Neural progenitor cell (in vitro differentiated cells): ENCODE measurements around the gene STC2. TPM values are rescaled to one million over a fixed set of nuclear protein-coding genes. Genes with fewer than 3 reads are reported as not detected.

Experiments
- DNase-seq: peaks from one replicate; pipeline ENCODE4 v3.0.0-alpha.2; 2016; ENCODE audit warnings: low spot score
- H2AFZ ChIP-seq: fragments of 200-600 bp; sonication (generic); replicated peaks from 2 replicates; pipeline ENCODE4 v1.6.1; 2016; ENCODE audit warnings: antibody characterized with exemption
- H3F3A ChIP-seq: fragments of 200-600 bp; sonication (generic); 2 replicates; pipeline ENCODE4 v1.6.1; 2016; ENCODE audit warnings: antibody characterized with exemption, low read depth
- H3K27ac ChIP-seq: fragments of 200-600 bp; sonication (generic); 2 replicates; pipeline ENCODE4 v1.5.1; 2016; ENCODE audit warnings: mild to moderate bottlenecking
- H3K27me3 ChIP-seq: fragments of 200-600 bp; sonication (generic); 2 replicates; pipeline ENCODE4 v1.6.1; 2016; ENCODE audit warnings: mild to moderate bottlenecking, moderate library complexity
- H3K36me3 ChIP-seq: fragments of 200-600 bp; sonication (generic); 2 replicates; pipeline ENCODE4 v1.5.1; 2016
- H3K4me1 ChIP-seq: fragments of 200-600 bp; sonication (generic); 2 replicates; pipeline ENCODE4 v1.6.1; 2016; ENCODE audit warnings: mixed run types
- H3K4me2 ChIP-seq: fragments of 200-600 bp; sonication (generic); 2 replicates; pipeline ENCODE4 v1.6.1; 2016
- H3K4me3 ChIP-seq: fragments of 200-600 bp; sonication (generic); 2 replicates; pipeline ENCODE4 v1.5.1; 2016
- H3K79me2 ChIP-seq: fragments of 200-600 bp; sonication (generic); 2 replicates; pipeline ENCODE4 v1.6.1; 2016; ENCODE audit warnings: low read depth
- H3K9ac ChIP-seq: fragments of 200-600 bp; sonication (generic); 2 replicates; pipeline ENCODE4 v1.6.1; 2016
- H3K9me3 ChIP-seq: fragments of 200-600 bp; sonication (generic); 2 replicates; pipeline ENCODE4 v1.5.1; 2016; ENCODE audit warnings: low read depth
- H4K20me1 ChIP-seq: fragments of 200-600 bp; sonication (generic); 2 replicates; pipeline ENCODE4 v1.6.1; 2016; ENCODE audit warnings: low read depth
- H3K27ac Mint-ChIP-seq: 3 replicates; pipeline ENCODE4 v1.8.0; 2021; ENCODE audit warnings: mixed read lengths
- H3K27me3 Mint-ChIP-seq: 2 replicates; pipeline ENCODE4 v1.8.0; 2022; ENCODE audit warnings: low read depth, mild to moderate bottlenecking, inconsistent platforms, moderate library complexity, mixed read lengths; ENCODE audit not compliant: insufficient read depth
- H3K36me3 Mint-ChIP-seq: 3 replicates; pipeline ENCODE4 v1.8.0; 2021; ENCODE audit warnings: mixed read lengths
- H3K4me1 Mint-ChIP-seq: 3 replicates; pipeline ENCODE4 v1.8.0; 2021; ENCODE audit warnings: mixed read lengths
- H3K4me3 Mint-ChIP-seq: 3 replicates; pipeline ENCODE4 v1.8.0; 2021; ENCODE audit warnings: mild to moderate bottlenecking, moderate library complexity, mixed read lengths
- H3K9me3 Mint-ChIP-seq: 3 replicates; pipeline ENCODE4 v1.8.0; 2020; ENCODE audit warnings: mixed read lengths
- CTCF ChIP-seq: fragments of 200-600 bp; sonication (generic); IDR thresholded peaks from 2 replicates; pipeline ENCODE4 v1.5.1; 2017; ENCODE audit warnings: antibody characterized with exemption, mild to moderate bottlenecking
- EZH2 ChIP-seq: fragments of 200-600 bp; sonication (generic); IDR thresholded peaks from 2 replicates; pipeline ENCODE4 v1.6.1; 2017; ENCODE audit warnings: antibody characterized with exemption, mild to moderate bottlenecking, moderate library complexity
- EZH2phosphoT487 ChIP-seq: fragments of 200-600 bp; sonication (generic); IDR thresholded peaks from 2 replicates; pipeline ENCODE4 v1.6.1; 2017; ENCODE audit warnings: antibody characterized with exemption
- total RNA-seq: library from RNA; depleted of rRNA; stranded (reverse); fragments of >200 nt; gene quantifications from 2 replicates; pipeline ENCODE4 v1.2.3, GENCODE V29; 2015; ENCODE audit warnings: low replicate concordance

The STC2 gene
- total RNA-seq, 1 donor from 2014 or later: 25.3 TPM

- H4K20me1 ChIP-seq: peaks cover 11% of the 10 kb centered on the region
Measured at GRCh38 chr5:173318881-173319620, 9.2 kb downstream of the STC2 start.

GRCh38 chr5:173318330-173318729, 9.9 kb downstream of the STC2 start:
- DNase-seq: no peak
- no peak overlapping the region for H3K4me3 Mint-ChIP-seq
- H3K27me3 Mint-ChIP-seq: peaks cover 18% of the 10 kb centered on the region
- no peaks in the 10 kb centered on the region for H3K9me3 Mint-ChIP-seq
- no peaks in the 10 kb centered on the region for H3K36me3 ChIP-seq
- TF ChIP-seq EZH2phosphoT487 (no peak), CTCF (no peak), EZH2 (no peak)
- H3K27me3 ChIP-seq: no peaks in the 10 kb centered on the region
- peak overlapping the region; percentile 22 for H3K27ac Mint-ChIP-seq
- peaks cover 52% of the 10 kb centered on the region for H3K4me1 Mint-ChIP-seq
- no peaks in the 10 kb centered on the region for H3K9me3 ChIP-seq
- H4K20me1 ChIP-seq: peaks cover 4% of the 10 kb centered on the region
- H3K27ac ChIP-seq: no peak overlapping the region
- peaks cover 18% of the 10 kb centered on the region for H3K36me3 Mint-ChIP-seq
- H3K9ac ChIP-seq: no peak overlapping the region
- H3K4me2 ChIP-seq: no peak overlapping the region
- peaks cover 25% of the 10 kb centered on the region for H3F3A ChIP-seq
- no peak overlapping the region for H2AFZ ChIP-seq
- no peak overlapping the region for H3K4me3 ChIP-seq
- no peaks in the 10 kb centered on the region for H3K79me2 ChIP-seq
- peaks cover 27% of the 10 kb centered on the region for H3K4me1 ChIP-seq

More at GRCh38 chr5:173318881-173319620, 9.2 kb downstream of the STC2 start:
- Histone ChIP-seq H3K4me2 (no peak overlapping the region), H3K9ac (no peak overlapping the region), H3K4me1 (peaks cover 32% of the 10 kb centered on the region), H3K27ac (no peak overlapping the region), H3K79me2 (no peaks in the 10 kb centered on the region), H2AFZ (no peak overlapping the region), H3K4me3 (no peak overlapping the region), H3F3A (peaks cover 25% of the 10 kb centered on the region), H3K9me3 (no peaks in the 10 kb centered on the region), H3K27me3 (no peaks in the 10 kb centered on the region), H3K36me3 (no peaks in the 10 kb centered on the region)
- no peaks in the 10 kb centered on the region for H3K9me3 Mint-ChIP-seq
- peaks cover 15% of the 10 kb centered on the region for H3K27me3 Mint-ChIP-seq
- DNase-seq: no peak
- H3K4me1 Mint-ChIP-seq: peaks cover 57% of the 10 kb centered on the region
- TF ChIP-seq EZH2phosphoT487 (no peak), CTCF (no peak), EZH2 (no peak)
- no peak overlapping the region for H3K4me3 Mint-ChIP-seq
- peaks cover 18% of the 10 kb centered on the region for H3K36me3 Mint-ChIP-seq
- no peak overlapping the region for H3K27ac Mint-ChIP-seq

GRCh38 chr5:173317852-173318251, 10.4 kb downstream of the STC2 start:
- H3K4me1 ChIP-seq: peaks cover 27% of the 10 kb centered on the region
- H3K4me2 ChIP-seq: no peak overlapping the region
- no peak for DNase-seq
- no peaks in the 10 kb centered on the region for H3K9me3 ChIP-seq
- TF ChIP-seq EZH2phosphoT487 (no peak), CTCF (no peak)
- H3K4me3 ChIP-seq: no peak overlapping the region
- peak overlapping the region; percentile 22 for H3K27ac Mint-ChIP-seq
- H3F3A ChIP-seq: peaks cover 25% of the 10 kb centered on the region
- H4K20me1 ChIP-seq: no peaks in the 10 kb centered on the region
- H3K9me3 Mint-ChIP-seq: no peaks in the 10 kb centered on the region
- no peak overlapping the region for H3K27ac ChIP-seq
- H3K27me3 ChIP-seq: no peaks in the 10 kb centered on the region
- H3K79me2 ChIP-seq: no peaks in the 10 kb centered on the region
- peaks cover 55% of the 10 kb centered on the region for H3K4me1 Mint-ChIP-seq
- H3K36me3 ChIP-seq: no peaks in the 10 kb centered on the region
- peaks cover 18% of the 10 kb centered on the region for H3K36me3 Mint-ChIP-seq
- H2AFZ ChIP-seq: no peak overlapping the region
- H3K4me3 Mint-ChIP-seq: no peak overlapping the region
- H3K27me3 Mint-ChIP-seq: peaks cover 19% of the 10 kb centered on the region
- H3K9ac ChIP-seq: no peak overlapping the region
